ENCODE data around the gene SLC6A17.

The SLC6A17 gene

DNA sequence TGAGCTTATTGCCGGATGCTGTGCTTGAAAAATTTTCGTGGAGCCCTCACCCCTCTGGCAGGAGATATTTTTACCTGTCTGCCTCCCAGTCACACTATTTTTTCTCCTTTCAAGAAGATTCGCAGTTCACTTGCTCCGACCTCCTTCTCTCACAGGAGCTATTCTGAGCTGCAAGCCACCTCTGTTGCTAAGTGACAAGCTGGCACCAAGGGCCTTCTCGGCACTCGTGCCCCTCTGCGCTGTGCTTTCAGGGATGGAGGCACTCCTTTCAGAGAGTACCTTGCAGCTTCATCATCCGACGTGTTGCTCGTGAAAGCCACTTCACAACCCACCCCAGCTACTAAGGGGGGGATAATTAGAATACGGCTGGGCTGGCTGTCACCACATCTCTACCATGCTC is 11.6 kb downstream of the SLC6A17 start:
- Histone ChIP-seq H3K36me3 (ENCODE audit: control insufficient read depth, insufficient read depth, low read length) (no peaks in the 10 kb centered on the region), H3K4me1 (no peaks in the 10 kb centered on the region), H3K4me3 (ENCODE audit: low read depth, low read length) (no peak overlapping the region), H3K27me3 (ENCODE audit: control insufficient read depth, insufficient read depth, low read length) (no peaks in the 10 kb centered on the region), H3K9me3 (ENCODE audit: control insufficient read depth, low read length) (no peaks in the 10 kb centered on the region), H3K4me2 (ENCODE audit: low read length) (no peak overlapping the region), H2AFZ (no peak overlapping the region), H3K79me2 (no peaks in the 10 kb centered on the region), H3K27ac (no peak overlapping the region), H3K9ac (no peak overlapping the region)
- TF ChIP-seq, protein P1, sequence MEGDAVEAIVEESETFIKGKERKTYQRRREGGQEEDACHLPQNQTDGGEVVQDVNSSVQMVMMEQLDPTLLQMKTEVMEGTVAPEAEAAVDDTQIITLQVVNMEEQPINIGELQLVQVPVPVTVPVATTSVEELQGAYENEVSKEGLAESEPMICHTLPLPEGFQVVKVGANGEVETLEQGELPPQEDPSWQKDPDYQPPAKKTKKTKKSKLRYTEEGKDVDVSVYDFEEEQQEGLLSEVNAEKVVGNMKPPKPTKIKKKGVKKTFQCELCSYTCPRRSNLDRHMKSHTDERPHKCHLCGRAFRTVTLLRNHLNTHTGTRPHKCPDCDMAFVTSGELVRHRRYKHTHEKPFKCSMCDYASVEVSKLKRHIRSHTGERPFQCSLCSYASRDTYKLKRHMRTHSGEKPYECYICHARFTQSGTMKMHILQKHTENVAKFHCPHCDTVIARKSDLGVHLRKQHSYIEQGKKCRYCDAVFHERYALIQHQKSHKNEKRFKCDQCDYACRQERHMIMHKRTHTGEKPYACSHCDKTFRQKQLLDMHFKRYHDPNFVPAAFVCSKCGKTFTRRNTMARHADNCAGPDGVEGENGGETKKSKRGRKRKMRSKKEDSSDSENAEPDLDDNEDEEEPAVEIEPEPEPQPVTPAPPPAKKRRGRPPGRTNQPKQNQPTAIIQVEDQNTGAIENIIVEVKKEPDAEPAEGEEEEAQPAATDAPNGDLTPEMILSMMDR (IDR thresholded peaks at IDR 0.05) = no peak

DNA sequence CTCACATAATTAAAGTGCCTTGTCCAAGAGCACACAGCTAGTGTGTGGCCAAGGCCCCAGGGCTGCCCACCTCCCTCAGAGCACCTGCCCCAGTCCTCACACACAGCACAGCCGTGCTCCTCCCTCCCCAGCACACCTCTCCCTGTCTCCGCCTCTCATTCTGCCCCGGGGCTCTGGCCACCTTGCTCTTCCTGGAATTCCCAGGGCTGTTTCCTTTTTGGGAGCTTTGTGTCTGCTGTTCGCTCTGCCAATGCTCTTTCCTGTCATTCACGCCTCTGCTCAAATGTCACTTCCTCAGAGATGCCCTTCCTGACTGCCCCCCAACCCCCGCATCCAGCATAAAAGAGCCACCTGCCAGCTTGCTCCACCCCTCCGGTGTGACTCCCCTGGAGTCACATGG is 13.3 kb downstream of the SLC6A17 start:
- no peak overlapping the region for H3K9ac ChIP-seq
- no peaks in the 10 kb centered on the region for H3K4me1 ChIP-seq
- H3K27ac ChIP-seq = no peak overlapping the region
- H3K4me3 ChIP-seq (ENCODE audit: low read depth, low read length) = no peak overlapping the region
- H2AFZ ChIP-seq = no peak overlapping the region
- H3K4me2 ChIP-seq (ENCODE audit: low read length) = no peak overlapping the region
- TF ChIP-seq, protein P1 (IDR thresholded peaks at IDR 0.05) = no peak
- no peaks in the 10 kb centered on the region for H3K36me3 ChIP-seq (ENCODE audit: control insufficient read depth, insufficient read depth, low read length)
- no peaks in the 10 kb centered on the region for H3K27me3 ChIP-seq (ENCODE audit: control insufficient read depth, insufficient read depth, low read length)
- H3K79me2 ChIP-seq = no peaks in the 10 kb centered on the region
- H3K9me3 ChIP-seq (ENCODE audit: control insufficient read depth, low read length) = no peaks in the 10 kb centered on the region

DNA sequence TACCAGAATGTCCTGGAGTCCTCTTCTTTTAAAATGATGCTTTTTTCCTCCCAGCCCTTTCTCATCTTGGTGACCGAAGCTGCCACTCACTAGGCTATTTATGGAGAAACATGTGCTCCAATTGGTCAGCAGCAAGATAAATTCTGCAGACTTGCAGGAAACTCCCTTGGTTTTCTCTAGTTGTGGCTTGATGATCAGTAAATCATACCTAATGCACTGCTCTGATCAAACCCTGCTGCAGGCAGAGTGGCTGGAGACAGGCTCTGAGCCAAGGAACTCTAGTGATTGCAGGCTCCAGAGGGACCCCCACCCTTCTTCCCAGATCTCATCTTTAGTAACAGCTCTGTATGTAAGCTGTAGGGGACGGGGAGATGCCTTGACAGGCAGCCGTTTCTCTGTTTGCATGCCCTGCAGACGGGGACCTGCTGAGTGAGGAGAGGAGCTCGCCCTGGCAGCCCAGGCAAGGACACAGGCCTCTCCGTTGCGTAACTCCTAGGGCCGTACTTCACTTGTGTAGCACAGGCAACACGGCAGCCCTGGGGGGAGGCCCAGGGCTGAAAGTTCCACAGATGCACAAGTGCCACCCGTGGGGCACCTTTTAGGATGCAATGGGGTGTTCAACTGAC is 14.5 kb downstream of the SLC6A17 start:
- Histone ChIP-seq H3K4me3 (ENCODE audit: low read depth, low read length) (no peak overlapping the region), H2AFZ (no peak overlapping the region), H3K36me3 (ENCODE audit: control insufficient read depth, insufficient read depth, low read length) (no peaks in the 10 kb centered on the region), H3K4me2 (ENCODE audit: low read length) (no peak overlapping the region), H3K9me3 (ENCODE audit: control insufficient read depth, low read length) (no peaks in the 10 kb centered on the region), H3K27me3 (ENCODE audit: control insufficient read depth, insufficient read depth, low read length) (no peaks in the 10 kb centered on the region), H3K9ac (no peak overlapping the region), H3K79me2 (no peaks in the 10 kb centered on the region), H3K27ac (no peak overlapping the region), H3K4me1 (no peaks in the 10 kb centered on the region)
- TF ChIP-seq, protein P1 (IDR thresholded peaks at IDR 0.05) = no peak

DNA sequence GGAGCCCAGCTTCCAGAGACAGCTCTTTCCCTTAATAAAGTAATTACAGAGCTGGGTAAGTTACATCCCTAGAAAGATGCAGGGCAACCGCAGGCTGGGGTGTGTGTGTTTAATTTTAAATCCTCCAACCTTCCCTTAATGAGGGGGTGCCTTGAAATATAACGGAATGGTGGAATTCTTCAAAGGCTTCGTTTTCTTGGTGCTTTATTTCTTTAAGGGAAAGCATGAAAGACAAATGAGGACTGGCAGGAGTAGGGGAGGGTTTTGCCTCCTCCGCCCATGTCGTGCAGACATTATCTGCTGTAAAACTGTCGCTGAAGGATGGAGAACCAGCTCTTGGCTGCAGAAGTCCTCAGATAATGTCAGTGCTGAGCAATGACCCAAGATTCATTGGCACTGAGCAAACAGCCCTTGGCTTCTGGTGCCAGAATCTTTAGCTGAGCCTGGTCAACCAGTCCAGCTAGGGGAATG is 15.5 kb downstream of the SLC6A17 start:
- Histone ChIP-seq H2AFZ (no peak overlapping the region), H3K36me3 (ENCODE audit: control insufficient read depth, insufficient read depth, low read length) (no peaks in the 10 kb centered on the region), H3K4me2 (ENCODE audit: low read length) (no peak overlapping the region), H3K79me2 (no peaks in the 10 kb centered on the region), H3K4me1 (no peaks in the 10 kb centered on the region), H3K9me3 (ENCODE audit: control insufficient read depth, low read length) (no peaks in the 10 kb centered on the region), H3K27ac (no peak overlapping the region), H3K4me3 (ENCODE audit: low read depth, low read length) (no peak overlapping the region), H3K27me3 (ENCODE audit: control insufficient read depth, insufficient read depth, low read length) (no peaks in the 10 kb centered on the region), H3K9ac (no peak overlapping the region)
- TF ChIP-seq, protein P1 (IDR thresholded peaks at IDR 0.05) = no peak

- no peaks in the 10 kb centered on the region for H3K4me1 ChIP-seq
- H3K9me3 ChIP-seq (ENCODE audit: control insufficient read depth, low read length) = no peaks in the 10 kb centered on the region
- H2AFZ ChIP-seq = no peak overlapping the region
- H3K9ac ChIP-seq = no peak overlapping the region
- no peaks in the 10 kb centered on the region for H3K36me3 ChIP-seq (ENCODE audit: control insufficient read depth, insufficient read depth, low read length)
- H3K27ac ChIP-seq = no peak overlapping the region
- H3K79me2 ChIP-seq = no peaks in the 10 kb centered on the region
- no peak overlapping the region for H3K4me2 ChIP-seq (ENCODE audit: low read length)
- H3K27me3 ChIP-seq (ENCODE audit: control insufficient read depth, insufficient read depth, low read length) = no peaks in the 10 kb centered on the region
- TF ChIP-seq, protein P1 (IDR thresholded peaks at IDR 0.05) = no peak
- no peak overlapping the region for H3K4me3 ChIP-seq (ENCODE audit: low read depth, low read length)
Observed at GRCh38 chr1:110166861-110167260, 16.6 kb downstream of the SLC6A17 start.
